Measurements from ENCODE around the gene SPTBN4.

- TF ChIP-seq, protein P1, sequence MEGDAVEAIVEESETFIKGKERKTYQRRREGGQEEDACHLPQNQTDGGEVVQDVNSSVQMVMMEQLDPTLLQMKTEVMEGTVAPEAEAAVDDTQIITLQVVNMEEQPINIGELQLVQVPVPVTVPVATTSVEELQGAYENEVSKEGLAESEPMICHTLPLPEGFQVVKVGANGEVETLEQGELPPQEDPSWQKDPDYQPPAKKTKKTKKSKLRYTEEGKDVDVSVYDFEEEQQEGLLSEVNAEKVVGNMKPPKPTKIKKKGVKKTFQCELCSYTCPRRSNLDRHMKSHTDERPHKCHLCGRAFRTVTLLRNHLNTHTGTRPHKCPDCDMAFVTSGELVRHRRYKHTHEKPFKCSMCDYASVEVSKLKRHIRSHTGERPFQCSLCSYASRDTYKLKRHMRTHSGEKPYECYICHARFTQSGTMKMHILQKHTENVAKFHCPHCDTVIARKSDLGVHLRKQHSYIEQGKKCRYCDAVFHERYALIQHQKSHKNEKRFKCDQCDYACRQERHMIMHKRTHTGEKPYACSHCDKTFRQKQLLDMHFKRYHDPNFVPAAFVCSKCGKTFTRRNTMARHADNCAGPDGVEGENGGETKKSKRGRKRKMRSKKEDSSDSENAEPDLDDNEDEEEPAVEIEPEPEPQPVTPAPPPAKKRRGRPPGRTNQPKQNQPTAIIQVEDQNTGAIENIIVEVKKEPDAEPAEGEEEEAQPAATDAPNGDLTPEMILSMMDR (conservative IDR thresholded peaks at IDR 0.05; ENCODE audit: low read length): no peak
- no peak for TF ChIP-seq EZH2phosphoT487 (IDR thresholded peaks at IDR 0.05; ENCODE audit: borderline replicate concordance)
Observed at GRCh38 chr19:40611900-40612698, 145.3 kb downstream of the SPTBN4 start.

All from Loucy (cell line).